ENCODE measurements around the gene INO80E.

INO80E gene

DNA sequence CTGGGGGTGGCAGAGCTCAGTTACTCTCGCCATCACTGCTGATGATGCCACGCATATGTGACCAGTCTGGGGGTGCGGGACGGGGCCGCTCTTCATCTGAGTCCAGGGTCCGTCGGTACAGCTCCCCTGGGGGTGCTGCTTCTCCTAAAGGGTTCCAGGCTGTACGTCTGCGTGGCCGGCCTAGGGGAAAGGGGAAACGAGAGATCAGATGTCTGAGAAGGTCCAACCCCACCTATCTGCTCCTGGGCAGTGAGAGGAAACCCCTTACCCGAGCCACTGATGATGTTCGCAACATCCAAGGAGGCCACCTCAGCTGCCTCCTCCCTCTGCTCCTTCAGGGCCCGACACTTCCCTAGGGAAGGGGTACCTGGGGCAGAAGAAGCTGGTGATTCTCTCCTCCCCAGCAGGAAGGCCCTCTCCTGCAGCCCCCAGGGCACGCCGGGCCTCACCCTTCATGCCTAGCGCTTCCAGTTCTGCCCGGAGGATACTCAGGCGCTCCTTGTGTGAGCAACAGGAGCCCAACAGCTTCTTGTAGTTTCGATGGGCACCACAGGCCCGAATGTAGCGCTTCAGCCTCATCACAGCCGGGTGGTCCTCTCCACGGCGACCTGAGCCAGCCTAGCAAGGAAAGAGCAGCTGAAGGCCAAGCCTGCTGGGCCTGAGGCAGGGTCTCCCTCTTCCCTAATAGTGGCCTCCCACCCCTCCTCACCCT is 2.7 kb upstream of the INO80E start:
- no peak for DNase-seq

DNA sequence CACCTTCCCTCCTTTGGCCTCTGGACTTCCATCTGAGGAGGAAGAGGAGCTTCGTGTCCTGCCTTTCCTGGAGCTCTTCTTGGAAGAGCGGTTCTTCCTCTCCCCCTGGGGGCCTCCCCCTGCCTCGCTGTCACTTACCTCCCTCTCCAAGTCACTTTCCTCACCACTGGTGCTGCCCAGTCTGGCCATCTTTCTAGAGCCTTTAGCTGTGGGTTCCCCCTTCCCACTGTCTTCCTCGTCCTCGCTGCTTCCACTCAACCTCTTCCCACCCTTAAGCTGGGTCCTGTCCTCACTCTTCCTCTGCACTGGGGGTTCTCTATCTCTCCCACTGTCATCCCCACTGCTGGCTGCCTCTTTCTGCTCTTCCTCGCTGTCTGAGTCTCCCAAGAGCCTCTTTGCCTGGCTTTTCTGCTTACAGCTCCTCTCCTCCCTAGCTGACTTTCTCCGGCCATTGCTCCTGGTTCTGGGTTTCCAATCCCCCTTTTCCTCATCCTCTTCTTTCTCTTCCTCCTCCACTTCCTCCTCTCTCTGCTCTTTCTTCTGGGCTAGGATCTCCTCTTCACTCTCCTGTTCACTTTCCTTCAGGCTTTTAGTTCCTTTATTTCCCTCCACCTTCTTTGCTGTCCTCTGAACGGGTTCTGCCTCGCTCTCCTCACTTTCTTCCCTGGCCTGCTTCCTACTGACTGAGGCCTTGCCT is 2.0 kb upstream of the INO80E start:
- DNase-seq: no peak

DNA sequence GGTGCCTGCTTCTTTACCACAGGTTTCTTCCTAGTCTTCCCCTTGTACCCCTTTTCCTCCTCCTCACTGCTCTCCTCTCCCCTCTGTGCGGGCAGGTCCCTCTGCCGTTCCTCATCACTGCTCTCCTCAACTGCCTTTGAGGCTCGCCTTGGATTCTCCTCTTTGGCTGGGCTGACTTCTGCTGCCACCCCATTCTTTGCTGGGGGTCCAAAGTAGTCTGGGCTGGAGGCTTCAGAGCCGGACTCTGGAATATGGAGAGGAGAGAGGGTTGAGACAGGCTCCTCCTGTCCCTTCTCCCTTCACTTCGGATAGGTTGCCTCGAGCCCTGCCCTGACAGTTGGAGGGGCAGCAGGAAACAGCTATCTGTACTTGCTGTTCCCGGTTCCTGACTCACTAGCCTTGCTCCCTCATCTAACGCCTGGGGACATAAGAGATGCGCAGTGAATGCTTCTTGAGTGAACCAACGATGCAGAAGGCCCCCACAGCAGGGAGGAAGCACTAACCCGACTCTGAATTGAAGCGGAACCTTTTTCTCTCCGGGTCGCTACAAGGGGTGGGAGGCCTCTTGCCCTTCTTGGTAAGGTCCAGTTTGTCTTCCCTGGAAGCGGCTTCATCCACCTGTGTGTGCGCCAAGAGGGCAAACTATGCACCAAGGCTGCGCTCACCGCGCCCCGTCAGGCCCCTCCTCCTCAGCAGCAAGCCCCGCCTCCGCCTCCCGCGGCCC is 1.3 kb upstream of the INO80E start:
- peak; percentile 83 for DNase-seq

- peak; percentile 93 for DNase-seq
Observed at GRCh38 chr16:29995324-29995910, 624 bp upstream of the INO80E start, which contains the start of gene HIRIP3. Gene HIRIP3 (minus strand): TSS chr16:29995617. CDS start chr16:29995605, 12 bp downstream.

DNA sequence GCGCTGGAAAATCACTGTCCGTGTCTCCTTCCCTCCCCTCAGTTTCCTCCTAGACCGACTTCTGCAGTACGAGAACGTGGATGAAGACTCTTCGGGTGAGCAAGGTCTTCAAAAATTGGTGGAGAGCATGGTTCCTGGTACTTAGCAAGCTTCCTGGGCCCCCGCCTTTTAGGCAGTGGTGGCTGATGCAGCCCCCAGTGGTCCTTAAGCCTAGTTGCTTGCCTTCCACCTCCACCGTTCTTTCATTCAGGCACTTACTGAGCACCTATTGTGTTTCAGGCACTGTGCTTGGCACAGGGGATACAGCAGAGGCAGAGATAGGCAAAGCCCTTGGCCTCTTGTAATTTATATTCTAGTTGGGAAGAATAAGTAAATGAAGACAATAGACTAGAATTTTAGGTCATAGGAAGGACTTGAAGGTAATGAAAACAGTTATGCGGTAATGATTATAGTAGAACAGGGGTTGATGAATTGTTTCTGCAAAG is 767 bp downstream of the INO80E start:
- DNase-seq: peak; percentile 14

DNA sequence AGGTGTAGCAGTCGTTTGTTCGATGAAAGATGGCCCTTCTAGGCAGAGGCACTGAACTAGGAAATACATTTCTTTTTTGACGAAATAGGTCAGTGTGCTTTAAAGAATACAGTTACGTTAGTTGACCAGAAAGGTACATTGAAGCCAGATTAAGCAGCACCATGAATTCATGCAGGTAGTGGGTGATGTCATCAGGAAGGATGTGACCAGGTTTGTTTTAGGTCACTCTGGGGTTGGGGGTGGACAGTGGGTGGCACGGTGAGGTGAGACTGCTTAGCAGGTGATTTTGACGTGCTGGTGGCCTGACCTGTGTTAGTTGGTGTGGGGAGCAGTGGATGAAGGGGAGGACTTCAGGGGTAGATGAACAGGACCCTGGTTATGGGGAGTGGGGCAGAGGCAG is 3.6 kb downstream of the INO80E start:
- DNase-seq: no peak

GRCh38 chr16:30000735-30001631 is 4.9 kb downstream of the INO80E start:
- no peak for DNase-seq

DNA sequence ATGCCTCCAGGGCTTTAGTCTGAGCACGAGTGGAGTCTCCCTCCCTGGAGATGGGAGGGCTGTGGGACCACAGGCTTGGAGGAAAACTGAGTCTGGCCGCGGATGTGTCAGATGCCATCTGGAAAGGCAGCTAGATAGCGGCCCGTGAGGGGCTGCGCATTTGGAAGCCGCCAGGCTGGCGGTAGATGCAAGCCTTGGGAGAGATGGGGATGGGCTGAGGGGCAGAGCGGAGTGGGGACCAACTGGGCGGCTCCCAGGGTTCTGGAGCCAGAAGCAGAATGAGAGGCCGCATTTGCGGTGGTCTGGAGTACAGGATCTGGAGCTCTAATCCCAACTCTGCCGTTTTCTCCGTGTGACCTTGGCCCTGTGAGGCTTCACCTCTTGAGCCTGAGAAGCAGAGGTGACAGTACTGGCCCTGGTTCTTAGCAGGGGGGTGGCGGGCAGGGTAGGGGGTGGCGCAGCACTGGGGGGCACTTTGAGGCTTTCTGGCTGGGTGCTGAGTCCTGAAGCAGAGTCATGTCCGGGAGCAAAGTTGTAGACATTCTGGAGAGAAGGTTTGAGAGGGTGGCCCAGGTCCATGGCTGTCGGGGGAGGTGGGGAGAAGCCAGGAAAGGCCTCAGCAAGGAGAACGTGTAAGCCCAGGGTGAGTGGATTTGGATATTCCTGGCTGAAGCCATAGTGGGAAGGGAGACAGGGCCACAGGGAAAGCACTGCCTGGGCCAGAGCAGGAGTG is 6.7 kb downstream of the INO80E start:
- DNase-seq: no peak

DNA sequence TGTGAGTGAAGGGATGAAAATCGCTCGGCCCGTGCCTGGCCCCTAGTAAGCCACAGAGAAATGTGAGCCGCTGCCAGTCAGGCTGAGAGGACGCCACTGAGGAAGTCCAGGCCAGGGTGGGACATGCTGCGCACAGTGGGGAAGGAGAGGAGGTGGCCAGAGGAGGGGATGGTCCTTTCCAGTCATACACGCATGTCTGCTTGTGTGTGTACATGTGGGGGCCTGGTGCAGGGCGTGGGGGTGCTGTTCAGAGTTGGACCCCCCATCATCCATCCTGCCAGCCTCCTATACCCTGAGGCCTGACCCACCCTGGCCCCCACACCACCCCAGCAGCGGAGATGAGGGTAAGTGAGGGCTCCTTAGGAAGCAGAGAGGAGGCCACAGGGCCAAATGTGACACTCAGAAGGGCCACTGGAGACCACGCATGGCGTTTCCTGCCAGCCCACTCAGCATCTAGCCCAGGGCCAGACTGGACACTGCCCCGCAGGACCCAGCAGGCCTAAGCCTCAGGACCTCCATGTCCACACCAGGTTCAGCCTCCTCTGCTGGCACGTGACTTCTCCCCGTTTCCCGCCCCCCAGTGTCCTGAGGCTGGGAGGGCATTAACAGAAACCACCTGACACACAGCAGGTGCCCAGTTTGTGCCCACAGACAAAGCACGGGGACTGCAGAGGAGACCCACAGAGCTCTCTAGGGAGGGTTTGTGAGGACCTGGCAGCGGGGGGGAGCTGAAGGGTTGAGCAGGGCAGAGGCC is 7.8 kb downstream of the INO80E start:
- DNase-seq: no peak

GRCh38 chr16:30004424-30004776 is 8.4 kb downstream of the INO80E start:
- DNase-seq: no peak

DNA sequence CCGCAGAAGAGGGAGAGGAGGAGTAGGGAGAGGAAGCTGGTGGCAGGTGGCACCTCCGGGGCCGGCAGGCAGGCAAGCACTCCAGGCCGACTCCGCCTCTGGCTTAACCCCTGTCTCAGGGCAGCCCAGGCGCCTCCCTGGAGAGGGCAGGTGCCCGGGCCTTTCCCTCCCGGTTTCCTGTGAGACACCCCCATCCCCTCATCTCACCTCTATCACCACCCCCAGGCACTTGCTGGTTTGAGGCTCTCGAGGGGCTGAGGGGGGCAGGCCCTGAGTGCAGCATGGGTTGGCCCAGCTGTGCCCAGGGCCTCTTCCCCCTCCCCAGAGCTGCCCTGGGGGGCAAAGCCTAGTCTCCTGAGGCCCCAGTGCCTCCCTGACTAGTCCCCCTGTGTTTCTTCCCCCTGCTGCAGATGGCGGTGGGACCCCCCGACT is 8.8 kb downstream of the INO80E start:
- DNase-seq: no peak

DNA sequence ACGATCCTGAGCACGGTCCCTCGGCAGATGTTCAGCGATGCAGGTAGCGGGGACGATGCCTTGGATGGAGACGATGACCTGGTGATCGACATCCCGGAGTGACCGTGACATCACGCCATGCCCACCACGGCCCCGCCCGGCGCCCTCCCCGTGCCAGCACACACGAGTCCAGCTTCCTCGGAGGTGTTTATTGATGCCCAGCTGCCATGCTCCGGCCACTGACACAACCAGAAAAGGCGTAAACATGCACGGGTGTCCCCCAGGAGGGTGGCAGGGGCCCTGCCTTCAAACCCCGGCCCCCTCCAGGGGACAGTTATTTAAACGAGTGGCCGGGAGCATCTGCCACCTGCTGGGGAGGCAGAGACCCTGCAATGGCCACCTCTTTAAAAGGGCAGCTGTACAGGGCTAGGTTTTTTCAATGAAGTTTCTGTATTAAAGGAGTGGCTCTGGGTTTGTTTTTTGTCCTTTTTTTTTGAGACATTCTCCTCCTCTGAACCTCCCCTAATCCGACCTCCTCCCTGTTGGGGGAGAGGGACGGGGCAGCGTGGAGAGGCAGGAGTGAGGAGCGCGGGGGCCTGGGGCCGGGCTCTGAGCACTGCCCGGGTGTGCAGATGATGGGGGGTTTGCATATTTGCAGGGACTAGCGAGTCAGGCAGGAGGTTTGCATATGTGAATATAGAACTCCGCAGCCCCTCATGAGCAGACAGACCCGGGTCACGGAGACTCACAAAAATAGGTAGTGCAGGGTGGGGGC is 9.5 kb downstream of the INO80E start:
- peak; percentile 46 for DNase-seq

DNA sequence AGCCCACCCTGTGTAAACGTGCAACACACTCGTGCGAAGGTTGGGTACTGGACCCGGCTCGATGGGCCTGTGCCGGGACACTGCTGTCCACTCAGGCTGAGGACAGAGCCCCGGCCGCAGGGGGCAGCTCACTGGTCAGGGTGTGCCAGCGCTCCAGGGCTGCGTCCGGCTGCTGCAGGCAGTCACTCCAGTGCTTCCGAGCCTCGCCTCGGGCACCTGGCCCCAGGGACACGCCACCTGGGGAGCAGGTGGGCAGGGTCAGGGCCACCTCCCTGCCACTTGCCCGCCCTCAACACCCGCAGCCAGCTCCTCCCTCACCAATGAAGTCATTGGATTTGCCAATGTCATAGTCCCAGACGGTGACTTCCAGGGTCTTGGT is 10.0 kb downstream of the INO80E start:
- DNase-seq: no peak

- no peak for DNase-seq
Observed at GRCh38 chr16:30006659-30007377, 10.8 kb downstream of the INO80E start.

DNA sequence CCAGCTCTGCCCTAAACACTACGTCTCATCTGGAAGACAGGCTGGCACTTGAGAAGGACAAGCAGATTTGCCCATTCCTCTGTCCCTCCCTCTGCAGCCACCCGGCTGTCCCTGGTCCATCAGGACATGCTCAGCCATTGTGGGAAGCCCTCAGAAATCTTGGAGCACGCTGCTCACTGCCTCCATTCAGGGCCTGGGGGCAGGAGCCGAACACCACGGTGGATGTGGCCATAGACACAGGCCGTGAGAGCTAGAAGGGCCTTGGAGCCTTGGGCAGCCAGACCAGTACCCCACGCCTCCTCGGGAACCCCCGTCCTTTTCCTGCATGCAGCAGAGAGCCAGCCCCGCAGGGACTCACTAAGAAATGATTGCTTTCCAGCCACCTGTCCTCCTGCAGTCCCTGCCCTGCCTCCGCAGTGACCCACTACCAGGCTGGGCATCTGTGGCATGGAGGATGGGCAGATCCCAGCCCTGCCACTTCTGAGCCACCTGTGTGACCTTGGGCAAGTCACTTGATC is 11.4 kb downstream of the INO80E start:
- no peak for DNase-seq

- DNase-seq: no peak
Observed at GRCh38 chr16:30009085-30009862, 13.2 kb downstream of the INO80E start.

DNA sequence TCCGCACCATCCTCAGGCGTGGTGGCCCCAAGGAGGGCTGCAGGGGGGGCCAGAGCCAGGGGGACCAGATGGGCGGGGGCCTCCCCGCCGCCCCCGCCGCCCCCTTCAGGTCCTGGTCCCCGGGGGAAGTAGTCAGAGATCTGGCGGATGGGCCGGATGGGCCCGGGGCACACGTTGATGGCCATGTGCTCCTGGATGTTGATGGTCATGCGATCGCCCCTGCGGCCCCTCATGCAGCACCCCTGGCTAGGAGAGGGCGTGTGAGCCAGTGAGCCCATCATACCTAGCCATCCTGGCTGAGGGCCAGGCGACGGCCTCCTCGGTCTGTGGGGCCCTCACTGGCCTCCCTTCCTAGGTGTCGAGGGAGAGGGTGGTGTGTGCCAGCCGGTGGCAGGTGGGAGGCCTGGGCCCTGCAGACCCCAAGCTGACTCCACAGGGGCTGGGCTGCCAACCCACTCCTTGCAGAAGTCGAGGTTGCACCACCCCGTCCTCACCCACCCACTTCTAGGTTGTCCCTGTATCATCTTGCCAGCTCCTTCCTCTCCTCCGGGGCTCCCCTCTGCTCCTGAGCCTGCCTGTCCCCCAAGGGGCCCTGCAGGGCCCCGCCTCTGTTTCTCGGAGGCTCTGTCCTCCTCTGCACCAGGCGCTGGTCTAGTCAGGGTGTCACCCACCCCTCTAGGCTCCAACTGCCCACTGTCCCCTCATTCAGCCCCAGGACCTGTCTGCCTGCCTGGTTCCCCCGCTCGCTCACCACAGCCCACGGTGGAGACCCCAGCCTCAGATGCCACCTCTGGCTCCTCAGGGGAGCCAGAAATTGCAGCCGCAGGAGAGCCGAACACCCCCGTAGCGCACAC is 14.2 kb downstream of the INO80E start:
- DNase-seq: no peak

All from activated CD4-positive, alpha-beta T cell treated with anti-CD3 and anti-CD28 coated beads, Interleukin-2, Interleukin-6, amounts not matched to agents 100 ng/mL and 50 ng/mL, durations not matched to agents 16 hours and 8 hours (primary cell).